GM12872 (cell line): ENCODE measurements around the gene TNP1.

Experiments used
- TF ChIP-seq, protein P1 (sequence below): IDR thresholded peaks from 3 replicates; pipeline ENCODE4 v1.5.1; 2011; ENCODE audit warnings: low read depth, mild to moderate bottlenecking, low read length, moderate library complexity; ENCODE audit not compliant: insufficient read depth

Gene TNP1

DNA sequence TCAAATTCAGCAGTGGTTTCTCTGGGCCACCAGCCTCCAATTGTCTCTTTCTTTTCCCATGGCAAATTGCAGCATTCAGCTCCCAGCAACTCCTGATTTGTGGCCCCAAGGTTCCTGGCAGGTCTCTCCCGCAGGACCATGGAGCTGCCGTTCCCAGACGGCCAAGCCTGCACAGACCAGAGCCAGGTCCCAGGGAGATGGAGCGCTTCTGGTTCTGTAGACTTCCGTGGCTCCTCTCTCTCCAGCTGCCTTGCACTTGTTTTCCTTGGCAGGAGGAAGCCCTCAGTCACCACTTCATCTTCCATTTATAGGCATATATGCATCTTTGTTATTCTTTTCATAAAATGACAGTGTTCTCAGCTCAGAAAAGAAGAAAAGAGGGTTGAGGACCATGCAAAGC is 21.7 kb downstream of the TNP1 start:
- TF ChIP-seq, protein P1, sequence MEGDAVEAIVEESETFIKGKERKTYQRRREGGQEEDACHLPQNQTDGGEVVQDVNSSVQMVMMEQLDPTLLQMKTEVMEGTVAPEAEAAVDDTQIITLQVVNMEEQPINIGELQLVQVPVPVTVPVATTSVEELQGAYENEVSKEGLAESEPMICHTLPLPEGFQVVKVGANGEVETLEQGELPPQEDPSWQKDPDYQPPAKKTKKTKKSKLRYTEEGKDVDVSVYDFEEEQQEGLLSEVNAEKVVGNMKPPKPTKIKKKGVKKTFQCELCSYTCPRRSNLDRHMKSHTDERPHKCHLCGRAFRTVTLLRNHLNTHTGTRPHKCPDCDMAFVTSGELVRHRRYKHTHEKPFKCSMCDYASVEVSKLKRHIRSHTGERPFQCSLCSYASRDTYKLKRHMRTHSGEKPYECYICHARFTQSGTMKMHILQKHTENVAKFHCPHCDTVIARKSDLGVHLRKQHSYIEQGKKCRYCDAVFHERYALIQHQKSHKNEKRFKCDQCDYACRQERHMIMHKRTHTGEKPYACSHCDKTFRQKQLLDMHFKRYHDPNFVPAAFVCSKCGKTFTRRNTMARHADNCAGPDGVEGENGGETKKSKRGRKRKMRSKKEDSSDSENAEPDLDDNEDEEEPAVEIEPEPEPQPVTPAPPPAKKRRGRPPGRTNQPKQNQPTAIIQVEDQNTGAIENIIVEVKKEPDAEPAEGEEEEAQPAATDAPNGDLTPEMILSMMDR = no peak

DNA sequence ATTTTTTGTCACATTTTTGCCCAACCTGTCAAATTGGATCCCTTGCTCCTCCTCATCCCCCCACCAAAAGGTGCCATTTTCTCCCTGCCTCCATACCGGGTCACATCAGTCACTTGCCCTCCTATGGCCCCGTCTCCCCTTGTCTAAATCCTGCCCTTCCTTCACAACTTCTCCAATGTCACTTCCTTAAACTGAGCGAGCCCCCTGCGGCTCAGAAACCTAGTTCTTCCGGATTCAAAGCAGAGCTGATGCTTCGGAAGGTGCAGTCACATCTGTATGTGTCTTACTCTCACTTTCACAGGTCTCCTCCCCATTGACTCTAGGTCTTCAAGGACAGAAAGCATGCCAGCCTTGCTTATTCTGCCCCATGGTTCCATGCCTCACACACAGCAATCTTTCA is 22.1 kb downstream of the TNP1 start:
- TF ChIP-seq, protein P1 = no peak

DNA sequence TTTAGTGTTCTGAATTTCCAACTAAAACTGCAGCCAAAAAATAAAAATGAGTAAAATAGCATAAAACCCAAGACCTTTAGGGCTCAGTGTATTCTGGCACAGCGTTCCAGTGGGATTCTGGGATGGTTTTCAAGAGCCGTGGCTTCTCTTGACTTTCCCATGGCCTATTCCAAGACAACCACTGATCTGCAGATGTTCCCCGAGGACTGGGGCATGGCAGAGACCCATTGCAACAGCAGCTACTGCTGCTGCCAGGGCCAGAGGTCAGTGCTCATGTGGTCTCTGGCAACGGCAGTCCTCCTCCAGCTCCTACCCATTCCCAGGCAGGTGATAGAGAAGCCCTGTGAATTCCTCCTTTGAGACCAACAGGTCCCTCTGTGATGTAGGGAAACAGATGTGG is 26.8 kb downstream of the TNP1 start:
- TF ChIP-seq, protein P1 = no peak

DNA sequence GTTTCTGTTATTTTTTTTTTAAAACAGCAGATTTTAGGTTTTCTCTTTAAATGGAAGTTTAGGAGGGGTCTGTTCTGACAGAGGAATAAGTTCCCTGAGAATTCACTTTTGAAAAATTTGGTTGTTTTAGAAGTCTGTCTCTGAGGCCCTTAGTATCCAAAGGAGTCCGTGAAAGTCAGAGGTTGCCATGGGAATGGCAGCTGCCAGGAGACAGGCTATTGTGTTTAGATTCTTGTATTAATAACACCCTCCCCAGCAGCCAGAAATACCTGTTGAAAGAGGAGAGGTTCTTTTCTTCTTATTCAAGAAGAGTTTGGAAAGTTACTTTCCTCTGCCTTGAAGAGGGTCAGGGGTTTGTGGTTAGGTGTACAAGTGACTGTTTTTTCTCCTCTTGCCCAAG is 29.5 kb downstream of the TNP1 start:
- TF ChIP-seq, protein P1 = no peak

DNA sequence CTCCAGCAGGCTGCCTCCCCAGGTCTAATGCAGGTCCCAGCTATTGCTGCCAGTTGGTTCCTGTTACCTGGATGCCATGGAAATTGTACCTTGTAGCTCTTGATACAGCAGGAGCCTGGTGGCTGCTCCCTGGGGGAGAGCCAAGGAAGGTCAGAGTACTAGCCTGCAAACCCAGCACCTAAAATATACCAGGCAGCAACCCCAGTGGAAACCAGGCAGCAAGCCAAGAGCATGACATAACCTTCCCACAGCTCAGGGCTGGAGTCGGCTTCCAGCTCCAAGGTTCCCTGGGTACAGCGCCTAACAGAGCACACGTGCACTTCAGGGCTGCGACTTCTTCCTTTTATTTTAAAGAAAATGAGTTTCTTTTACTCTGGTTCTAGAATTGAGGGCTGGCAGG is 30.3 kb downstream of the TNP1 start:
- TF ChIP-seq, protein P1 = no peak

DNA sequence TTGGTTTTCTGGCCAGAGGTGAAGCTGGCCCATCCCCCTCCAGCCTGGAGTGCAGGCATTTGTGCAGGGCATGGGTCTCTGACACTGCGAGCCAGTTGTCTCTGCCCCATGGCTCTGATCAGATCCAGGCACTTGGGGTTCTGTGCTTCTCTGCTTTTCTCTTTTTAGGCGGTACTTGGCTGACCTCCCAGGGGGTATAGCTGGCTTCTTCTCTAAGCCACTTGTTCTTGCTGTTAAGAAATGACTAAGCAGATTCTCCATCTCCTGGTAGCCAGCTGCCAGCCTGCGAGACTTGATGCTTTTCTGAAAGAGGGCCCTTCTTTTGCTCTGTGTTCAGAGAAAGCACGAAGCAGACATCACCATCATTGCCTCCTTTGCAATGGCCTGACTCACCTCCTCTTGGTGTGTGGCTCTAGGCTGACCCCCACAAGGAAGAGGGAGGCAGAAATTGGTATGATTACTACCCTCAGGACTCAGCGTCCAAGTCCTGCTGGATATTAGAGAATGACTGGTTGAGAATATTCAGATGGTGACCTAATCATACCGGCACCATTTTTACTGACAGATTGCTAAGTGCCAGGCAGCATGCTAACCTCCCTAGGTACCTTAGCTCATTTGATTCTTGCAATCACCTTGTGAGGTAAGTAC is 32.7 kb downstream of the TNP1 start:
- TF ChIP-seq, protein P1 = no peak

DNA sequence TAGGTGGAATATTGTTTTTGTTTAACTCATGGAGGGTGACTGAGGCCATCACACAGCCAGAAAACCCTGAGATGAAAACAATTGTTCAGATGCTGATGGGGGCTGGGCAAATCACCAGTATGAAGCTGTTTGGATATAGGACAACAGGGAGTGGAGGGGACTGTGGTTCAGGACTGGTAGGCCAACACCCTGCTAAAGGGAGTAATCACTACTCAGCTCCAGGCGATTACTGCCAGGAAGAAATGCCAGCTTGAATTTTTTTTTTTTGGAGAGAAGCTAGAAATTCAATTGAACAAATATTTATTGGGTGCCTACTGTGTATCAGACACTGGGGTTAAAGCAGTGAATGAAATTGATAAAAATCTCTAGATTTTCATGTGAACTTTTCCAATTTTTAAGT is 37.4 kb downstream of the TNP1 start:
- TF ChIP-seq, protein P1 = no peak
